ENCODE data around the gene GMEB1.
"Not testable (repeated sequence)": the region's sequence is repeated elsewhere in the genome, so short reads cannot be mapped to it uniquely, and the experiment has no call there.

Gene GMEB1

DNA sequence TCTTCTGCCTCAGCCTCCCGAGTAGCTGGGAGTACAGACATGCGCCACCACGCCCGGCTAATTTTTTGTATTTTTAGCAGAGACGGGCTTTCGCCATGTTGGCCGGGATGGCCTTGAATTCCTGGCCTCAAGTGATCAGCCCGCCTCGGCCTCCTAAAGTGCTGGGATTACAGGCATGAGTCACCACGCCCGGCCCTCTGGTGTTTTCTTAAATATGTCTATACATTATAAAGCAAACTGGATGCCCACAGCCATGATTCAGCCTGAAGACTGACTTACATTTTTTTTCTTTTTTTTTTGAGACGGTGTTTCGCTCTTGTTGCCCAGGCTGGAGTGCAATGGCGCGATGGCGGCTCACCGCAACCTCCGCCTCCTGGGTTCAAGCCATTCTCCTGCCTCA lies 53.3 kb downstream of the GMEB1 start:
- not testable (repeated sequence) for H3K4me3 ChIP-seq (ENCODE audit: low read depth, low read length); H3K9me3 ChIP-seq (ENCODE audit: control insufficient read depth, insufficient read depth, low read depth, low read length); H3K27me3 ChIP-seq (ENCODE audit: control insufficient read depth, insufficient read depth, low read length); H3K36me3 ChIP-seq (ENCODE audit: control insufficient read depth, insufficient read depth, low read length); H3K9ac ChIP-seq (ENCODE audit: low read length); H3K27ac ChIP-seq (ENCODE audit: low read depth, low read length); H3K4me1 ChIP-seq (ENCODE audit: control insufficient read depth, insufficient read depth, low read length)

DNA sequence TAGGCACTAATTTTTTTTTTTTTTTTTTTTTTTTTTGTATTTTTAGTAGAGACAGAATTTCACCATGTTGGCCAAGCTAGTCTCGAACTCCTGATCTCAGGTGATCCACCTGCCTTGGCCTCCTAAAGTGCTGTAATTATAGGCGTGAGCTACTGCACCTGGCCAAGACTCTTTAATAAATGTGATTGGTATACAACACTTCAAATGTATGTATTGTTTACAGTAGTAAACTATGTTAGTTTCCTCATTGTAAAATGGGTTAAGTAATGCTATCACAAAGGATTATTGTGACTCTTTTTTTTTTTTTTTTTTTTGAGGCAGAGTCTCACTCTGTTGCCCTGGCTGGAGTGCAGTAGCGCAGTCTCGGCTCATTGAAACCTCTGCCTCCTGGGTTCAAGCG lies 56.8 kb downstream of the GMEB1 start:
- H3K36me3 ChIP-seq (ENCODE audit: control insufficient read depth, insufficient read depth, low read length); H3K4me3 ChIP-seq (ENCODE audit: low read depth, low read length); H3K9ac ChIP-seq (ENCODE audit: low read length); H3K9me3 ChIP-seq (ENCODE audit: control insufficient read depth, insufficient read depth, low read depth, low read length); H3K27me3 ChIP-seq (ENCODE audit: control insufficient read depth, insufficient read depth, low read length); H3K27ac ChIP-seq (ENCODE audit: low read depth, low read length); H3K4me1 ChIP-seq (ENCODE audit: control insufficient read depth, insufficient read depth, low read length): not testable (repeated sequence)

DNA sequence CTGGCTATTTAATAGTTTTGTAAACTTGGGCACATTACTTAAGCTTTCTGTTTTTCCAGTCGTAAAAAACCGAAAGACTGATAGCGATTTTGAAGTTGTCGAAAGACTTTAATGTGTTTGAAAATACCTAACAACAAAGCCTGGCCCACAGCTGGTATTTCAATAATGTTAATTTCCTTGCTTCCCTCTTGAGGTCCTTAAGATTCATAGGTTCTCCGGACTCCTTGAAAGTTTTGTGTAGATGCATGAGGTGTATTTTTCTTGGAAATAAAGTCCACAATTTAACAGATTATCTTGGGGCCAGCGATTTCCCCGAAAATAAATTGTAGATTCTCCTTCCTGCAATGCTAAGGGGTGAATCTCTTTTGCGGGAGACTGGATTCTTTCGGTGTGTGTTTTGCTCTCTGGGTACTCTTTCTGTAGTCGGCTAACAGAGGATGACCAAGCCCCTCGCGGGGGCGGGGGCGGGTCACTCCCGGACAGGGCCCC lies 67.4 kb downstream of the GMEB1 start:
- Histone ChIP-seq H3K27me3 (ENCODE audit: control insufficient read depth, insufficient read depth, low read length) (no peaks in the 10 kb centered on the region), H3K4me3 (ENCODE audit: low read depth, low read length) (peak overlapping the region; percentile 99), H3K9me3 (ENCODE audit: control insufficient read depth, insufficient read depth, low read depth, low read length) (no peaks in the 10 kb centered on the region), H3K4me1 (ENCODE audit: control insufficient read depth, insufficient read depth, low read length) (peaks cover 16% of the 10 kb centered on the region), H3K9ac (ENCODE audit: low read length) (peak overlapping the region; percentile 100), H3K36me3 (ENCODE audit: control insufficient read depth, insufficient read depth, low read length) (peaks cover 37% of the 10 kb centered on the region), H3K27ac (ENCODE audit: low read depth, low read length) (peak overlapping the region; percentile 99)

DNA sequence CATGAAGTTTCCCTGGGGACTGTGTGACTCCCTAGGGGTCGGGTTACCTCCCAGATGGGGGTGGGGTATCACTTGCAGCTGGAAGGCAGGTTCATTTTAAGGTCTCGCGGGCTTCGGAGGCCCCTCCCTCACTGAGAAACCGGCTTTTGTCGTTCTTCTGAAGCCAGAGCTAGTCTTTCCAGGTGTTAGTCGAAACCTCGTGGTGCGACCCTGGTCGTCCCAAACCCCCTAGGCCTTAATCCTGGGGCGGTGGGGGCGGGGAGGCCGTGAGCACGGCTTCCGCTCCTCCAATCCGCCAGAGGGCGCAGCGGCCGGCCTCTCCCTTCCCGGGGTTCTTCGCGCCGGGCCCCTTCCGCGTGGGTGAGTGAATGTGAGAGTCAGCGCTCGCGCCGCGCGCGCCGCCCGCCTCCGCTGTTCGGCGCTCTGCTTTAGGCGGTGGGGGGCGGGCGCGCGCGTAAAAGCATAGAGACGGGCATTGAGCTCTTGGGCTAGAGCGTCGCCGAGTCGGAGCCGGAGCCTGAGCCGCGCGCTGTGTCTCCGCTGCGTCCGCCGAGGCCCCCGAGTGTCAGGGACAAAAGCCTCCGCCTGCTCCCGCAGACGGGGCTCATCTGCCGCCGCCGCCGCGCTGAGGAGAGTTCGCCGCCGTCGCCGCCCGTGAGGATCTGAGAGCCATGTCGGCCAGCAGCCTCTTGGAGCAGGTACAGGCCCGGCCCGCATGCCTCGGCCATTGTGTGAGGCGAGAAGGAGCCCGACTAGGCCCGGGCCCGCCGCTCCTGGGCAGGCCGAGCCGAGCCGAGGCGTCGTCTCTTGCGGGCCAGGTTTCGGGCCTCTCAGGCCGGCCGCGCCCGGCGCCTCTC lies 68.1 kb downstream of the GMEB1 start, which contains the start of gene YTHDF2:
TSS of gene YTHDF2 (plus strand) at position 491 of the 857 bp plus-strand sequence. CDS start at position 672, 181 bp downstream.
- Histone ChIP-seq H3K9me3 (ENCODE audit: control insufficient read depth, insufficient read depth, low read depth, low read length) (no peaks in the 10 kb centered on the region), H3K27me3 (ENCODE audit: control insufficient read depth, insufficient read depth, low read length) (no peaks in the 10 kb centered on the region), H3K9ac (ENCODE audit: low read length) (peak within 1 kb of the TSS; percentile 100), H3K36me3 (ENCODE audit: control insufficient read depth, insufficient read depth, low read length) (peaks cover 43% of the 10 kb centered on the region), H3K4me3 (ENCODE audit: low read depth, low read length) (peak within 1 kb of the TSS; percentile 99), H3K4me1 (ENCODE audit: control insufficient read depth, insufficient read depth, low read length) (peaks cover 16% of the 10 kb centered on the region), H3K27ac (ENCODE audit: low read depth, low read length) (peak within 1 kb of the TSS; percentile 99)

DNA sequence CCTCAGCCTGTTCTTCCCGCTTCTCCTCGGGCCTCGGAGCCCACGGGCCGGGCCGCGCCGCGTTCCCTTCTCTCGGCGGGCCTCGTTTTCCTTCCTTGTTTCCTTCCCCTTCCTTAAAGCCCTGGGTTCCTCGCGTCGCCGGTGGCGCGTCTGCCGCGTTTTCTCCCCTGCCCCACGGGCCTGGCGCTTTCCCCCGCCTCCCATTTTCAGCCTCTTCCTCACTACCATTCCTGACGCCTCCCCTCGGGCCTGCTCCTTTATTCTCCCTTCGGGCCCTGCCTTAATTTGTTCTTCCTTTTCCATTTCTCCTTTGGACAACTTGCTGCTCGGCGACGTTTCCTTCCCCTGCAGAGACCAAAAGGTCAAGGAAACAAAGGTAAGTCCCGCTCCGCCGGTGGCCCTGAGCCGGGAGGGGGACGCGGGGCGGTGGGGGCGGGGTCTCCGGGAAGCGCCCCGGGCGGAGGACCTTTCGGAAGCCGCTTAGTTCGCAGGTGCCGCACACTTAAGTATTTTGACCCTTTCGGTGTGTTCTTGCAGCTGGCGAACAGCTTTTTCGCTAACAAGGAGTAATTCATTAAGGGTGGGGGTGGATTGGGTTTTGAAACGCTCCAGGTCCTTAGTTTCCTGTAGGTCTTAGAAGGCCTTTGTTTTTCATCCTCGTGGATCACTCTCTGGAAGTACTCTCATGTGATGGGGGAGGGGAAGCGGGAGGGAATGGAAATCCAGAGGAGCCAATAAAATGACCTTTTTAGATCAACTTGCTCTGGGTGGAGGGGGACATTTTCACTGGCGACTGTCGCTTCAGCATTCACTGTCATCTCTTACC lies 68.9 kb downstream of the GMEB1 start:
- H3K27ac ChIP-seq (ENCODE audit: low read depth, low read length): peak overlapping the region; percentile 99
- no peaks in the 10 kb centered on the region for H3K9me3 ChIP-seq (ENCODE audit: control insufficient read depth, insufficient read depth, low read depth, low read length)
- H3K36me3 ChIP-seq (ENCODE audit: control insufficient read depth, insufficient read depth, low read length): peaks cover 52% of the 10 kb centered on the region
- H3K9ac ChIP-seq (ENCODE audit: low read length): peak overlapping the region; percentile 100
- H3K4me1 ChIP-seq (ENCODE audit: control insufficient read depth, insufficient read depth, low read length): peaks cover 16% of the 10 kb centered on the region
- no peaks in the 10 kb centered on the region for H3K27me3 ChIP-seq (ENCODE audit: control insufficient read depth, insufficient read depth, low read length)
- H3K4me3 ChIP-seq (ENCODE audit: low read depth, low read length): peak overlapping the region; percentile 99

DNA sequence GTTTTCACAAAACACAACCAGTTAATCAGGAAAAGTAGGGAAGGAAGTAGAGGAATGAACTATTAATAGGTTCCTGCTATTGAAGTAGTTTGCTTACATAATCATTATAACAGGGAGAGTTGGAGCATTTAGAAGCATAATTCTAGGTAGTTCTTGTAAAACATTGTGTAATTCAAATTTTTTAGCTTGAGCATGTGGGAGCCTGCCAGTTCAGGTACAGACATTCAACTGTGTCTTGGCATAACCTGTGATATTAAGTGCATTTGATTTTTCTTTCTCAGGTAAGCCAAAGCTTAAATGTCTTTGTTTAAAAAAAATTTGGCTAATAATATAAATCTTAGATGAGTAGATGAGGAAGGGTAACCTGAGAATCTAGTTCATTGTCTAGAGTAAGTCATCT lies 71.5 kb downstream of the GMEB1 start:
- 0 out of 2 replicates have a peak overlapping the region, but pooled peaks have one; percentile 15 for H3K4me3 ChIP-seq (ENCODE audit: low read depth, low read length)
- no peak overlapping the region for H3K9ac ChIP-seq (ENCODE audit: low read length)
- 0 out of 2 replicates have a peak overlapping the region, but pooled peaks have one; percentile 21 for H3K27ac ChIP-seq (ENCODE audit: low read depth, low read length)
- peaks cover 20% of the 10 kb centered on the region for H3K4me1 ChIP-seq (ENCODE audit: control insufficient read depth, insufficient read depth, low read length)
- H3K36me3 ChIP-seq (ENCODE audit: control insufficient read depth, insufficient read depth, low read length): peaks cover 78% of the 10 kb centered on the region
- H3K9me3 ChIP-seq (ENCODE audit: control insufficient read depth, insufficient read depth, low read depth, low read length): no peaks in the 10 kb centered on the region
- H3K27me3 ChIP-seq (ENCODE audit: control insufficient read depth, insufficient read depth, low read length): no peaks in the 10 kb centered on the region

DNA sequence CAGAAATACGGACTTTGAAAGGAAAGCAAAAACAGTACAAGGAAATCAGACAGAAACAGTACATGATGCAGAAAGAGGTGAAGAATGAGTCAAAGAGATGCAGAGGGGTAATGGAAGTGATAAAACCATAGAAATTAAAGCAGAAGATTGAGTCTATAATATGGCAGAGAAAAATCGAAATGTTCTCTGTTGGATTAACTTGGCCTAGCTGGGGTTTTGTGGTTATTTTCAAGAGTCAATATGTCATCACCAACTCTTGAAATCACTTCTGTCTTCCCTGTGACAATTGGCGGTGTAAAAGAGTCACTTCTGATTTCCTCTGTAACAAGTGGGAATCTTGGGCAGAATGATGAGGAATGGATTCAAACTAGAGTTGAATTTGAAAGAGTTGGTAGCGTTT lies 75.6 kb downstream of the GMEB1 start:
- no peak overlapping the region for H3K9ac ChIP-seq (ENCODE audit: low read length)
- peaks cover 93% of the 10 kb centered on the region for H3K36me3 ChIP-seq (ENCODE audit: control insufficient read depth, insufficient read depth, low read length)
- no peak overlapping the region for H3K27ac ChIP-seq (ENCODE audit: low read depth, low read length)
- H3K27me3 ChIP-seq (ENCODE audit: control insufficient read depth, insufficient read depth, low read length): no peaks in the 10 kb centered on the region
- H3K4me3 ChIP-seq (ENCODE audit: low read depth, low read length): peak overlapping the region; percentile 18; the same call in 1 of the 2 replicates
- H3K4me1 ChIP-seq (ENCODE audit: control insufficient read depth, insufficient read depth, low read length): peaks cover 11% of the 10 kb centered on the region
- H3K9me3 ChIP-seq (ENCODE audit: control insufficient read depth, insufficient read depth, low read depth, low read length): no peaks in the 10 kb centered on the region

DNA sequence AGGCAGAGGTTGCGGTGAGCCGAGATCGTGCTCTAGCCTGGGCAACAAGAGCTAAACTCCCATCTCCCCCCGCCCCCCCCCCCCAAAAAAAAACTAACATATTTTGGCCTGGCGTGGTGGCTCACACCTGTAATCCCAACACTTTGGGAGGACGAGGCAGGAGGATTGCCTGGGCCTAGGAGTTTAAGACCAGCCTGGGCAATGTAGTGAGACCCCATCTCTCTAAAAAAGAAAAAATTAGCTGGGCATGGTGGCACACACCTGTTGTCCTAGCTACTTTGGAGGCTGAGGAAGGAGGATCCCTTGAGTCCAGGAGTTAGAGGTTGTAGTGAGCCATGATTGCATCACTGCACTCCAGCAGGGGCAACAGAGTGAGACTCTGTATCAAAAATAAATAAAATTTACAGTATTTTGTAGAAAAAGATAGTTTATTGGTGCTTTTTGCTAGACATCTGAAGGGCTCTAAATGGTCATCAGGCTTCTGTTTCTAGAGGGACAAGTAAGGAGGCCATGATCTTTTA lies 77.1 kb downstream of the GMEB1 start:
- Histone ChIP-seq H3K4me3 (ENCODE audit: low read depth, low read length) (no peak overlapping the region), H3K4me1 (ENCODE audit: control insufficient read depth, insufficient read depth, low read length) (peaks cover 16% of the 10 kb centered on the region), H3K36me3 (ENCODE audit: control insufficient read depth, insufficient read depth, low read length) (peaks cover 88% of the 10 kb centered on the region)

DNA sequence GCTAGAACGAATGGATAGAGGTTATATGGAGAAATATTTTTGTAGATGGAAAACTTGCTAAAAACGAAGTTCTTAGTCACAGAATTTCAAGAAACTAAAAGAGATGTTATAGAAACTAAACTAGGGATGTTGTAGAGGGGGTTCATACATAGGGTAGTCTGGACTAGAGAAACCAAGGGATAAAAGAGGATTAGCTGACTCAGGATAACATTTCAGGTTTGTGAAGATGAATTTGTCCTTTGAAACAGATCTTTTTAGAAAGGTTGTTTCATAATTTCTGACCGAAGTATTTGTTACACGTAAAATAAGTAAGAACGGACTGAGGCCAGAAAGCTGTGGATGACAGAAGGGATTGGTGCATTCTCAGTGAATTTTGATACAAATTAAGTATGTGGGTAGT lies 81.7 kb downstream of the GMEB1 start:
- Histone ChIP-seq H3K4me1 (ENCODE audit: control insufficient read depth, insufficient read depth, low read length) (peaks cover 19% of the 10 kb centered on the region), H3K9ac (ENCODE audit: low read length) (no peak overlapping the region), H3K9me3 (ENCODE audit: control insufficient read depth, insufficient read depth, low read depth, low read length) (no peaks in the 10 kb centered on the region), H3K27me3 (ENCODE audit: control insufficient read depth, insufficient read depth, low read length) (no peaks in the 10 kb centered on the region), H3K27ac (ENCODE audit: low read depth, low read length) (no peak overlapping the region), H3K36me3 (ENCODE audit: control insufficient read depth, insufficient read depth, low read length) (peaks cover 72% of the 10 kb centered on the region), H3K4me3 (ENCODE audit: low read depth, low read length) (no peak overlapping the region)

More for the DNA sequence above, 77.1 kb downstream of the GMEB1 start:
- H3K27me3 ChIP-seq (ENCODE audit: control insufficient read depth, insufficient read depth, low read length): no peaks in the 10 kb centered on the region
- no peaks in the 10 kb centered on the region for H3K9me3 ChIP-seq (ENCODE audit: control insufficient read depth, insufficient read depth, low read depth, low read length)
- H3K27ac ChIP-seq (ENCODE audit: low read depth, low read length): no peak overlapping the region
- no peak overlapping the region for H3K9ac ChIP-seq (ENCODE audit: low read length)

DNA sequence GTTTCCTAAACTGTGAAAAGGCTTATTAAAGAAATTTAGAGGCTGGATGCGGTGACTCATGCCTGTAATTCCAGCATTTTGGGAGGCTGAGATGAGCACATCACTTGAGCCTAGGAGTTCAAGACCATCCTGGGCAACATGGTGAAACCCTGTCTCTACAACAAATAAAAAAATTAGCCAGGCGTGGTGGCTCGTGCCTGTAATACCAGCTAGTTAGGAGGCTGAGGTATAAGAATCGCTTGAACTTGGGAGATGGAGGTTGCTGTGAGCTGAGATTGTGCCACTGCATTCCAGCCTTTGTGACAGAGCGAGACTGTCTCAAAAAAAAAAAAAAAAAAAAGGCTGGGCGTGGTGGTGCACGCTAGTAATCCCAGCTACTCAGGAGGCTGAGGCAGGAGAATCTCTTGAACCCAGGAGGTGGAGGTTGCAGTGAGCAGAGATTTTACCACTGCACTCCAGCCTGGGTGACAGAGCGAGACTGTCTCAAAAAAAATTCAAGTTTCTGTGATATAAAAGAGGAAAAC lies 82.2 kb downstream of the GMEB1 start:
- not testable (repeated sequence) for H3K27me3 ChIP-seq (ENCODE audit: control insufficient read depth, insufficient read depth, low read length); H3K9me3 ChIP-seq (ENCODE audit: control insufficient read depth, insufficient read depth, low read depth, low read length); H3K27ac ChIP-seq (ENCODE audit: low read depth, low read length); H3K4me3 ChIP-seq (ENCODE audit: low read depth, low read length); H3K9ac ChIP-seq (ENCODE audit: low read length)
- Histone ChIP-seq H3K4me1 (ENCODE audit: control insufficient read depth, insufficient read depth, low read length) (peaks cover 24% of the 10 kb centered on the region), H3K36me3 (ENCODE audit: control insufficient read depth, insufficient read depth, low read length) (peaks cover 73% of the 10 kb centered on the region)
